ENCODE results near the gene PRDM11. TPM values are rescaled to one million over a fixed set of nuclear protein-coding genes. Genes with fewer than 3 reads are reported as not detected.
A peak's percentile ranks its signal among the peaks of the same experiment; 100 is the strongest.

PRDM11 gene
- total RNA-seq, 1 donor from 2014 or later = 3.5 TPM

- DNase-seq (ENCODE audit: low spot score) (no peak), ATAC-seq (no peak)
Measured at GRCh38 chr11:45156741-45157140, 10.3 kb downstream of the PRDM11 start.

DNA sequence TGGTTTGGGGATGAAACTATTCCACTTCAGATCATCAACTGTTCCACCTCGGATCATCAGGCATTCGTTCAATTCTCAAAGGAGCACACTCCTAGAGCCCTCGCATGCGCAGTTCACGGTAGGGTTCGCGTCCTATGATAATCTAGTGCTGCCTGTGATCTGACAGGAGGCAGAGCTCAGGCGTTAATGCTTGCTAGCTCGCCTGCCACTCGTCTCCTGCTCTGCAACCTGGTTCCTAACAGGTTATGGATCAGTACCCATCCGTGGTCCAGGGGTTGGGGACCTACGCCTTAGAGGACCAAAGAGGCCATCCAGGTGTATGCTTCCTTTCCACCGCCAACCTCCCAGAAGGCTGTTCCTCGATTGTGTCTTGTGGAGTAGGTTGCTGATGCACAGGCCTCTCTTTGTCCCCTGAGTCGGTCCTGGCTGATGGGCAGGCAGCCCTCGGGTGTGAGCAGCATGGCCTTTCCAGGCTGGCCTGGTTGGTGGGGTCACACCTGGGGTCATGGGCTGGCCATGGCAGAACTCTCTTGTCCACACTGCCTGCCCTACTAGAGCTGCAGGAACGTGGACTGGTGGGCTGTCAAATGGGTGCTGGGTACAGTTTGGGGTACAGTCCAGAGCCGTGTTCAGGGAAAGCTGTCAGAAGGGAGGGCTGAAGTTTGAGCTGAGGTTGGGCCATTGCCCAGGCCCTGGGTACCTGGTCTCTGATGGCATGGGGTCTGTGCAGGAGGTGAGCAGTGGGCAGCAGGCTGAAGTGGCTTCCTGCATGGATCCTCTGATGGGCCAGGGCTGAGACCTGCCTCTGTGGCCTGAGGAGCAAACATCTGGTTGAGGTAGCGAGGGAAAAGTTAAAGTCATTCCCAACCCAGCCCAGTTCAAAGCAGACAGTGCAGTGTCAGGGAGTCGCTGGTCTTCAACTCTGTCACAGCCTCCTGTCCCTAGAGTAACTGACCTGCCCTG is 11.1 kb downstream of the PRDM11 start:
- ATAC-seq (no peak), DNase-seq (ENCODE audit: low spot score) (no peak)

DNA sequence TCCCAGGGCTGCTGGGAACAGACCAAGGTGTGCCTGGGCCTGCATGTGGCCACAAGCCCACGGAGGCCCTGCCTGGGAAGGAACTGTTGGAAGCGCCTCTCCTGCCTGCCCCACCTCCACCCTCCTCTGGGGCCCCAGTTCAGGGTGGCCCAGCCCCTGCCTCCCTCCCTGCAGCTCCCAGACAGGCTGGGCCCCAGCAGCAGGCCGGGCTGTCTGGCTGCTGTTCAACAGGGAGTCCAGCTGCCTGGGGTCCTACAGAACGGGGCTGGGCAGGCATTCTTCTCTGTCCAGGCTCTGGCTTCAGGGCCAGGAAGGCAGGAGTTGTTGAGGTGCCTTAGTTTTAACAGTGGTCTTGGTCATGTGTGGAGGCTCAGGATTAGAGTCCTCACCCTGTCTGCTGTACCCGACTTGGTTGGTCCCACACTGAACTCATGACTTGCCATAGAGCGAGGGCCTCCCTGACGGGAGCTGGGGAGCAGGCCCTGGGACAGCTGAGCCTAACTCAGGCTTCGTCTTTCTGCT is 11.8 kb downstream of the PRDM11 start:
- no peak for ATAC-seq
- DNase-seq (ENCODE audit: low spot score) = no peak

DNA sequence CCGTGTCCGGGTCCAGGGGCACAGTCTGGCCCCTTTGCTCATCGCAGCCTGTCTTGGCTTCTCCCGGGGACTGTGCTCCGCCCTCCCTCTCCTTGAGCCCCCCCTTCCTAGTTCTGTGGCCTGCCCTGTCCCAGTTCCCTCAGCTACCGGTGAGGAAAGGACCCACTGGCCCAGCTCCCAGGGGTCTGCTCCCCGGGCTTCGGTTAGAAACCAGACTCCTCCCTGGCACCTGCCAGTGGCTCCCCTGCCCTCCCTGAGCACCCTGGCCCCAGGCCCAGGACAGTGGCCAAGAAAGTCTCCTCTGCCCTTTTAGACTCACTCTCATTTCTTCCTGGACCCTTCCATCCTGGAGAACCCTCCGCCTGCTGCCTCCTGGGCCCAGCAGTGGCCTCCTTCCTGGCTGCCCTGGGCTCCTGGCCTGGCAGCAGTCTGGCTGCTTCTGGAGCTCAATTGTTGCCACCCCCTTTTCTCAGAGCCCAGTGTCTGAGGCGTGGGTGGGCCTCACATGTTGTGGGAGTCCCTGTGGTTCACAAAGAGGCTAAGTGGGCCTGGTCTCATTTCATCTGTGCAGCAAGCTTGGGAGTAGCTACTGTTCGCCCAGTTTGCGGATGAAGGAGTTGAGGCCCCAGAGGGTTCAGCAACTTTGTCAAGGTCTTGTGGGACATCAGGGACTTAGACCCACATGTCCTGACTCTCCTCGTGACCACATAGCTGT is 12.6 kb downstream of the PRDM11 start:
- no peak for ATAC-seq

GRCh38 chr11:45159781-45160365 is 13.4 kb downstream of the PRDM11 start:
- no peak for DNase-seq (ENCODE audit: low spot score)
- no peak for ATAC-seq

More for the DNA sequence above, 12.6 kb downstream of the PRDM11 start:
- no peak for DNase-seq (ENCODE audit: low spot score)

- peak; percentile 89 for DNase-seq (ENCODE audit: low spot score)
Measured at GRCh38 chr11:45161252-45162063, 15.0 kb downstream of the PRDM11 start.

DNA sequence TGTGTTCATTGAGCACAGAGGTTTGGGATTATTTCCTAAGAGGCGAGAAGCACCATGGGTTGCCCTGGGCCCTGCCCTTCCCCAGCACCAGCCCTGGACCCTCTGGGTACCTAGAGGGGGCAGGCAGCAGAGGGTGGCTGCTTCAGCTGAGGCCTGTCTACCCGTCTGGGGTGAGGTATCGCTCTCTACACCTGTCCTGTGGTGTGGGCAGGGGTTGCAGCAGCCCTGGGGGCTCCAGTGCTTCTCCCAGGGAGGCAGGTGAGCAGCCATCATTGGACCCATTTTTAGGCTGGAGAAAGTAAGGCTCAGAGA is 15.6 kb downstream of the PRDM11 start:
- no peak for ATAC-seq
- DNase-seq (ENCODE audit: low spot score) = no peak

More at GRCh38 chr11:45161252-45162063, 15.0 kb downstream of the PRDM11 start:
- peak; percentile 94 for ATAC-seq

DNA sequence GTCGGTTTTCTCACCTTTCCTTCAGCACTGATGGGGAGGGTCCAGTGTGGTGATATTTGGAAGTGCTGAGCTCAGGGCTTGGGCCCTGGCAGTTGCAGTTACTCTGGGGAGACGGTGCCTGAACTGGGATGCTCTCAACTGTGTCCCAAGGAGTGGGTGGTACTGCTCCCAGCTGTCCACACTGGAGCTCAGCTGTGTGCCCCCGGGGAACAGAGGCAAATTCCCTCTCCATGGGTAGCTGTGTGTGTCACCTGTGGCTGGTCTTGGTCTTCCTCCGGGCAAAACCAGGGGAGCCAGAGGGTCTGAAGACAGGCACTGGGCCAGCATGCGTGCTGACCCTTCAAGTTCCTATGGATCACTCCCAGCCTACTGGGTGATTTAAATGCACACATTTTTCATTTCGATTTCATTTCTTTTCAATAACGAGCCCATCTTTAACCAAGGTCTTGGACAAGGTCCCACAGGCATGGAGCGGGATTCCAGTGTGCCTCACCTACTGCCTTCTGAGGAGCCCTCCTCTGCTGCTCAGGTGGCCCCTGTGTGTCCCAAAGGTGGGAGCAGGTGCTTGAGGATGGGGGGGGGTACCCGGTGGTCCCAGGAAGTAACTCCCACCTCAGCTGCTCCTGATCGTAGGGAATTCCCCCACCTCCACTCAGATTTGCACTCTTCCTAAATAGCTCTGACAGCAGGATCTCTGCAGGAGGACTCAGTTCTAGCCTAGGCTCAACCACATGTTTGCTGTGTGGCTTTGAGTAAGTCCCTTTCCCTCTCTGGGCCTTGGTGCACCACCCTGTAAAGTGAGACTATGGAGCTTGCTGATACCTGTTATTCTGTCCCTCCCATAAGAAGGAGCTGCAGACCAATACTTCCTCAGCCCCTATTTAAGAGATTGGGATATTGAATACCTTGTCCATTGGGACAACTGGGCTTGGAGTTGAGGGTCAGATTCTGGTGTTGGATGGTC is 16.8 kb downstream of the PRDM11 start:
- DNase-seq (ENCODE audit: low spot score) (no peak), ATAC-seq (no peak)

DNA sequence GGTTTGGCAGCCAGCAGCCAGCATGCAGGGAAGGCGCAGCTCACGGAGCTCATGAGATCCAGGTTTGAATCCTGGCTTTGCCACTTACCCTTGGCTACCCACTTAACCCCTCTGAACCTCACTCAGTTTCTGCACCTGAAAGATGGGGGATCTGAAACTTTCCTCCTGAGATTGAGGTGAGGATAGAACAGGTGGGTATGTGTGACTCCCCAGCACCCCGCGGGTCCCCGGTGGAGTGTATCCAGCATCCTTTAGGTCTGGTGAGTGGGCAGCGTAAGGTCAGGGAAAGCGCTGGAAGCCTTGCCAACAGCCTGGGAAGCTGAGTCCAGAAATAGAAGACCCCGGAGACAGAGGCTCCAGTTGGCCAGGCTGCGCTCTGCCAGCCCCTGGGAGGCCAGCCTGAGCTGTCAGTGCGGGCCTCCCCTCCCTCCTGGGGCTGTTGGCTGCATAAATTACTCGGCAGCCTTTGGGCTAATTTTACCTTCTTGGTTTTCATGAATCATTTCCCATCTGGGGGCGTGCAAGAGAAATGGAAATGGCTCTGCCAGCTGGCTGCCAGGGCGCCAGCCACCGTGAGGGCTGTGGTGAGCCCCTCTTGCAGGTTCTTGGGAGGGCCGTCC is 17.6 kb downstream of the PRDM11 start:
- ATAC-seq (no peak), DNase-seq (ENCODE audit: low spot score) (no peak)

GRCh38 chr11:45165386-45165785 is 18.9 kb downstream of the PRDM11 start:
- DNase-seq (ENCODE audit: low spot score) (no peak), ATAC-seq (no peak)

DNA sequence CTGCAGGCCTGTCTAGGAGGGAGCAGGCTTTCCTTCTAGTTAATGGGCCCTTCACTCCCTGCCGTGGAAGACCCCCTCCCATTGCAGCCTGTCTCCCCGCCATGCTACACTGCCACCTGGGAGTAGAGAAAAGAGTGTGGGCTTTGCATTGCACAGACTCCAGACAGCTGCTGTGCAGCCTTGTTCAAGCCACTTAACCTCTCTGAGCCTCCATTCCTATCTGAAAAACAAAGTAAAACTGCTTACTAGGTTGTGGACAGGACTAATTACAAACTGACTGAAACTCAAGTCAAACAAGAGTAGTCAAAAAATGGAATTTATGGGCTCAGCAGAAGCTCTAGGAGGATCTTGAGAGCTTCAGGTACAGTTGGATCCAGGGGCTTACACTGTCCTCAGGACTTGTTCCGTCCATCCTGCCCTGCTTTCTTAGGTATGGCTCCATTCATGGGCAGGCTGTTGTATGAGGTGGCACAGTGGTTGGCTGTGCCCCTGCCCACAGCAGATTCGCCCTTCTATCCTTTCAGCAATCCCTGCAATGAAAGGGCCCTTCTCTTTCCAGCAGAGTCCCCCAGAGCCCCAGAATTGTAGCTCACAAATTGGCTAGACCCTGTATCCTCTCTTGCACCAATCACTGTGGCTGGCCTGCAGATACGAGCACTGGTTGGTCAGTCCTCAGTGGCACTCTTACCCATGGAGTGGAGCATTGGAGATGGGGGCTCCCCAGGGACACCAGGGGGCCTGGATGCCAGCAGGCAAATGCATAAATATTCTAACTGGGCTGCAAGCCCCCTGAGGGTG is 19.6 kb downstream of the PRDM11 start:
- DNase-seq (ENCODE audit: low spot score) (no peak), ATAC-seq (no peak)

DNA sequence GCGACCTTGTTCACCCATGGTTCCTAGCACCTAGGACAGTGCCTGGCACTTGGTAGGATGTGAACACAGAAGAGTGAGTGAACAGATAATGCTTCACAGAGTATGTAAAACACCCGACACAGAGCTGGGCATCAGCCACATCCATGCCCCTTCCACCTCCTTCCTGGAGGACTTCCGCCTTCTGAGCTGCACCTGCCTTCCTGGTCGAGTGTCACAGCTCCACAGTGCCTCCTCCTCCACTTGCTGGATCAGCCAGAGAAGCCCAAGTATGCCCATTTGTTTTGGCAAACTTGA is 20.1 kb downstream of the PRDM11 start:
- no peak for DNase-seq (ENCODE audit: low spot score)
- ATAC-seq = no peak

DNA sequence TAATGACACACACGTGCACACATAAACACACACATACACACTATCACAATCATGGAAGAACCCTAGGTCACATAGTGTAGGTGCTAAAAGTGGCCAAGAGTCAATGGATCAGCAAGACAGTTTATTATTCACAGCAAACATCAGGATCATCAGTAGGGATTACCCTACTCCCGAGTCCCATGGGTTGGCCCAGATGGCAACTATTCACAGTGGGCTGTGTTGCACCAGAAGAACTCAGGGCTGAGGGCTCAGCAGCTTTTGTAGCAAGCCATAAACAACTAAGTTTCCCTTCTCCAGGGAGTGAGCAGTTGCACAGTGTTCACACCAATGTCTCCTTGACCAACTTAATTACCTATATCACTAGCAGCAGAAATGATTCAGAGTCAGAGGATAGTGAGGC is 20.8 kb downstream of the PRDM11 start:
- no peak for ATAC-seq
- no peak for DNase-seq (ENCODE audit: low spot score)

- no peak for DNase-seq (ENCODE audit: low spot score)
- no peak for ATAC-seq
Measured at GRCh38 chr11:45168366-45169130, 22.1 kb downstream of the PRDM11 start.

DNA sequence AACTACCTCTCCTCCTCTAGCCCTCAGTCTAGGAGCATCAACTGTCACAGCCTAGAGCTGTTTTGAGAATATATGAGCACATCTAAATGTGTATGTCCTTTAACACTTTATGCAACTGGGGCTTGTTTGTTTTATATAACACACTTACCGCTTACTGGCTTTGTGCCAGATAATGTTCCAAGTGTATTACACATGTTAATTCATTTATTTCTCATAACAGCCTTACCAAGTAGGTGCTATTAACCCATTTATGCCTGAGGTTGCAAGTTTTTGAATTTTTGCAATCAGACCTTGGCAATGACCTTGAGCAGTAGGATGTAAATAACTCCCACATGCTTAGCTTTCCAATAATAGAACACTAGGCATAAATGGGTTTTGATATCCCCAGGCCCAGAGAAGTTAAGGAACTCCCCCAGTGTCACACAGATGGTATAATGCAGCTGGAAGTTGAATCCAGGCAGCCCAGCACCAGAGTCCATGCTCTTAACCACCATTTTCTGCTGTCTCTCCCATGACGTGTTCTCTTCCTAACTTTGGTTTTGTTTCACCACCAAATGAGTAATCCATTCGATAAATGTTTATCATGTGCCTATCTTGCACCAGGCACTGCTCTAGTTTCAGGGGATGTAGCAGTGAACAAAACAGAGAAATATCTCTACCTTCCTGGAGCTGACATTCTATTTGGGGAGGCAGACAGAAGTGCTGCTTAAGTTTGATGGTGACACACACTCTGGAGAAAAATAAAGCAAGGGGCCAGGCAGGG is 23.1 kb downstream of the PRDM11 start:
- ATAC-seq = no peak

DNA sequence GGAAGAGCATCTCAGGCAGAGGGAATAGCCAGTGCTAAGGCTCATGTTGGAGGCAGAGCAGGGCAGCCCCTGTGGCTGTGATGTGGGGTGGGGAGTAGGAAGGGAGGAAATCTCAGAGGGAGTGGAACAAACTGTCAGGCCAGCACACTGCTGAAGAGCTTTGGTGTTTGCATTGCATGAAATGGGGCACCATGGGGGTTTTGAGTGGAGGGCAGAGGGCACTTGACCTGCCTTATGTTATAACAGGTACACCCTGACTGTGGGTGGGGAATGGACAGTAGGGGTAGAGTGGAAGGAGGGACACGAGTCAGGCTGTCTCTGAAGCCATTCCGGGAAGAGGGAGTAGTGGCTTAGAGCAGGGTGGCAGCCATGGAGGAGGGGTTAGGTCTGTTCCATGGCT is 24.0 kb downstream of the PRDM11 start:
- ATAC-seq (no peak), DNase-seq (ENCODE audit: low spot score) (no peak)

More for the DNA sequence above, 23.1 kb downstream of the PRDM11 start:
- DNase-seq (ENCODE audit: low spot score) = no peak

- DNase-seq (ENCODE audit: low spot score) = no peak
Measured at GRCh38 chr11:45171550-45171949, 25.1 kb downstream of the PRDM11 start.

More at GRCh38 chr11:45171550-45171949, 25.1 kb downstream of the PRDM11 start:
- ATAC-seq = no peak
